Activated CD8-positive, alpha-beta memory T cell treated with anti-CD3 and anti-CD28 coated beads, Interleukin-2, amount 50 U/mL, for 24 hours (primary cell): ENCODE measurements around the gene STRBP.
"Not testable (repeated sequence)": the region's sequence is repeated elsewhere in the genome, so short reads cannot be mapped to it uniquely, and the experiment has no call there.

Experiments used
- DNase-seq: peaks from one replicate; pipeline ENCODE4 v3.0.0-alpha.2; 2020; ENCODE audit errors: extremely low read depth

STRBP gene

GRCh38 chr9:123249162-123249561, 19.2 kb downstream of the STRBP start:
- not testable (repeated sequence) for DNase-seq

- no peak for DNase-seq
These were observed 19.8 kb downstream of the STRBP start for GRCh38 chr9:123248630-123249029.

GRCh38 chr9:123246534-123246933, 21.9 kb downstream of the STRBP start:
- no peak for DNase-seq

- DNase-seq, result no peak
These were observed 28.7 kb downstream of the STRBP start for GRCh38 chr9:123239726-123240125.

GRCh38 chr9:123238365-123238764, 30.0 kb downstream of the STRBP start:
- DNase-seq, result no peak

- no peak for DNase-seq
These were observed 31.2 kb downstream of the STRBP start for GRCh38 chr9:123237220-123237619.

GRCh38 chr9:123235448-123235847, 32.9 kb downstream of the STRBP start:
- no peak for DNase-seq

GRCh38 chr9:123234853-123235252, 33.5 kb downstream of the STRBP start:
- DNase-seq, result no peak

GRCh38 chr9:123232332-123232731, 36.1 kb downstream of the STRBP start:
- no peak for DNase-seq

- no peak for DNase-seq
These were observed 37.0 kb downstream of the STRBP start for GRCh38 chr9:123231421-123231820.

- DNase-seq, result no peak
These were observed 39.4 kb downstream of the STRBP start for GRCh38 chr9:123228967-123229366.

- no peak for DNase-seq
These were observed 42.4 kb downstream of the STRBP start for GRCh38 chr9:123225995-123226394.

- DNase-seq, result peak; percentile 34
These were observed 43.0 kb downstream of the STRBP start for GRCh38 chr9:123225374-123225813.

GRCh38 chr9:123220127-123220526, 48.3 kb downstream of the STRBP start:
- no peak for DNase-seq

- DNase-seq, result no peak
These were observed 49.6 kb downstream of the STRBP start for GRCh38 chr9:123218831-123219230.

GRCh38 chr9:123217128-123217654, 51.2 kb downstream of the STRBP start:
- DNase-seq, result no peak

- DNase-seq, result no peak
These were observed 52.1 kb downstream of the STRBP start for GRCh38 chr9:123216251-123216797.

- no peak for DNase-seq
These were observed 57.3 kb downstream of the STRBP start for GRCh38 chr9:123211081-123211480.

GRCh38 chr9:123208626-123209174, 59.7 kb downstream of the STRBP start:
- no peak for DNase-seq

GRCh38 chr9:123206065-123206464, 62.3 kb downstream of the STRBP start:
- no peak for DNase-seq

- no peak for DNase-seq
These were observed 67.3 kb downstream of the STRBP start for GRCh38 chr9:123201083-123201482.

GRCh38 chr9:123200469-123200868, 67.9 kb downstream of the STRBP start:
- DNase-seq, result not testable (repeated sequence)

- DNase-seq, result no peak
These were observed 72.3 kb downstream of the STRBP start for GRCh38 chr9:123196124-123196523.

GRCh38 chr9:123194023-123194422, 74.4 kb downstream of the STRBP start:
- DNase-seq, result no peak
